WERI-Rb-1 (cell line): ENCODE measurements around the gene ZNF660.

Experiments used
- DNase-seq: peaks from one replicate; pipeline ENCODE4 v3.0.0-alpha.2; 2020
- H3K27ac ChIP-seq: fragments of 250-450 bp; sonication (Bioruptor Pico); 2 replicates; pipeline ENCODE4 v1.5.1; 2020; ENCODE audit warnings: mild to moderate bottlenecking, moderate library complexity
- H3K27me3 ChIP-seq: fragments of 250-450 bp; sonication (Bioruptor Pico); 2 replicates; pipeline ENCODE4 v1.5.1; 2021; ENCODE audit warnings: mild to moderate bottlenecking, low read depth, moderate library complexity; ENCODE audit not compliant: insufficient read depth, severe bottlenecking
- H3K36me3 ChIP-seq: fragments of 250-450 bp; sonication (Bioruptor Pico); 2 replicates; pipeline ENCODE4 v1.5.1; 2020; ENCODE audit warnings: mild to moderate bottlenecking, moderate library complexity
- H3K4me3 ChIP-seq: 2 replicates; pipeline ENCODE4 v1.5.1; 2011; ENCODE audit warnings: low read depth, mild to moderate bottlenecking, control low read depth, low read length
- H3K9me3 ChIP-seq: fragments of 250-450 bp; sonication (Bioruptor Pico); 2 replicates; pipeline ENCODE4 v1.5.1; 2021; ENCODE audit warnings: mild to moderate bottlenecking, moderate library complexity; ENCODE audit not compliant: severe bottlenecking
- CTCF ChIP-seq: IDR thresholded peaks from 2 replicates; pipeline ENCODE4 v1.5.1; 2011; ENCODE audit warnings: low read depth, mild to moderate bottlenecking, control low read depth, inconsistent platforms, low read length

ZNF660 gene

DNA sequence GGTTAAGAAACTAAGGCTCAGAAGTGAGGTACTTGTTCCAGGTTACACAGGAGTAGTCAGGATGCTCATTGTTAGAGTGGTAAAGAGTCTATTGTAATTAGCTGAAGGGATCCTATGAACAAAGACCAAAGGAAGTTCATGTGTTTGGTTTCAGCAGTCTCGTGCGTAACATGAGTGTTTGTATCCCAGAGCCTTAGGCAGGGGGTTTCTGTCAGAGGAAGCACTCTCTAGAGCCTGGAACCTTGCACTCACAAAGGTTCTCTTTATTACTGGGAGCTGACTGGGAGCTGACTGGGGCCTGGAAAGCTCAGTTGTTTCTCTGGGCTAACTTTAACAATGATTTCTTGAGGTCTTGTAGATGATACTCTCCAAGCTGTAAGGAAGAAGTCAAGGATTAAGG, 44.0 kb downstream of the ZNF660 start:
- Histone ChIP-seq H3K27ac (no peak overlapping the region), H3K9me3 (no peaks in the 10 kb centered on the region), H3K36me3 (peaks cover 36% of the 10 kb centered on the region), H3K27me3 (no peaks in the 10 kb centered on the region), H3K4me3 (no peak overlapping the region)
- no peak for TF ChIP-seq CTCF
- no peak for DNase-seq

DNA sequence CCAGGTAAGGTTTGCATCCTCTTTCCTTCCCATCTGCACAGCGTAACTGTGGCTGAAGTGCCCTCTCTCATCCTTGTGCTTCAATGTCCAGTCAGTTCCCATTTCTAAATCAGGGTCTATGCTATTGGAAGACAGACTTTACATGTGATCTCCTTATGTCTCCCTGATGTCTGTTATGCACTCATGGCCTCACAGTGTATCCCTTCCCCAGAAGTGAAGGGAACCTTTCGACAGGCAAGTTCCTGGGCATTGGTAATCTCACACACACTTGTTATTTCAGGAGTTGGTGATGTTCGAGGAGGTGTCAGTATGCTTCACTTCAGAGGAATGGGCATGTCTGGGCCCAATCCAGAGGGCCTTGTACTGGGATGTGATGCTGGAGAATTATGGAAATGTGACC, 47.4 kb downstream of the ZNF660 start:
- Histone ChIP-seq H3K9me3 (no peaks in the 10 kb centered on the region), H3K4me3 (no peak overlapping the region), H3K27me3 (no peaks in the 10 kb centered on the region), H3K27ac (no peak overlapping the region), H3K36me3 (peaks cover 64% of the 10 kb centered on the region)
- TF ChIP-seq CTCF = no peak
- no peak for DNase-seq

GRCh38 chr3:44642337-44642736, 57.6 kb downstream of the ZNF660 start:
- DNase-seq = no peak
- H3K36me3 ChIP-seq = peaks cover 65% of the 10 kb centered on the region

GRCh38 chr3:44643024-44643423, 58.3 kb downstream of the ZNF660 start:
- H3K27me3 ChIP-seq = no peaks in the 10 kb centered on the region
- TF ChIP-seq CTCF = no peak
- peaks cover 58% of the 10 kb centered on the region for H3K36me3 ChIP-seq
- no peak for DNase-seq
- no peak overlapping the region for H3K27ac ChIP-seq
- peaks cover 23% of the 10 kb centered on the region for H3K9me3 ChIP-seq
- H3K4me3 ChIP-seq = no peak overlapping the region

More at GRCh38 chr3:44642337-44642736, 57.6 kb downstream of the ZNF660 start:
- Histone ChIP-seq H3K4me3 (no peak overlapping the region), H3K27ac (no peak overlapping the region), H3K9me3 (peaks cover 23% of the 10 kb centered on the region), H3K27me3 (no peaks in the 10 kb centered on the region)
- TF ChIP-seq CTCF = no peak

DNA sequence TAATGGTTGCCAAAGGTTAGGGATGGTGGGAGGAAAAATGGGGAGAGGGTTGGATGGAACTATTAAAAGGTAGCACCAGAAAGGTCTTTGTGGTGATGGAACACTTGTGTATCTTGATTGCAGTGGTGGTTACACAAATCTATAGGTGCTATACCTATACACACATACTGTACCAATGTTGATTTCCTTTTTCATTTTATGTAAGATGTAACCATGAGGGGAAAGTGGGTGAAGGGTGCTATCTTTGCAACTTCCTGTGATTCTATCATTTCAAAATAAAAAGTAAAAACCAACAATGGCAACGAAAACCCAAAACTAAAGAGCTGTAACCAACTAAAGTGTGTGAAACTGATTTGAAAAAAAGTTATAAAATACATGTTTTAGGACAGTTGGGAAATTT, 63.0 kb downstream of the ZNF660 start:
- Histone ChIP-seq H3K9me3 (peaks cover 9% of the 10 kb centered on the region), H3K27me3 (no peaks in the 10 kb centered on the region), H3K4me3 (no peak overlapping the region), H3K36me3 (peaks cover 45% of the 10 kb centered on the region), H3K27ac (no peak overlapping the region; the same call in 1 of the 2 replicates)
- TF ChIP-seq CTCF = no peak
- no peak for DNase-seq

DNA sequence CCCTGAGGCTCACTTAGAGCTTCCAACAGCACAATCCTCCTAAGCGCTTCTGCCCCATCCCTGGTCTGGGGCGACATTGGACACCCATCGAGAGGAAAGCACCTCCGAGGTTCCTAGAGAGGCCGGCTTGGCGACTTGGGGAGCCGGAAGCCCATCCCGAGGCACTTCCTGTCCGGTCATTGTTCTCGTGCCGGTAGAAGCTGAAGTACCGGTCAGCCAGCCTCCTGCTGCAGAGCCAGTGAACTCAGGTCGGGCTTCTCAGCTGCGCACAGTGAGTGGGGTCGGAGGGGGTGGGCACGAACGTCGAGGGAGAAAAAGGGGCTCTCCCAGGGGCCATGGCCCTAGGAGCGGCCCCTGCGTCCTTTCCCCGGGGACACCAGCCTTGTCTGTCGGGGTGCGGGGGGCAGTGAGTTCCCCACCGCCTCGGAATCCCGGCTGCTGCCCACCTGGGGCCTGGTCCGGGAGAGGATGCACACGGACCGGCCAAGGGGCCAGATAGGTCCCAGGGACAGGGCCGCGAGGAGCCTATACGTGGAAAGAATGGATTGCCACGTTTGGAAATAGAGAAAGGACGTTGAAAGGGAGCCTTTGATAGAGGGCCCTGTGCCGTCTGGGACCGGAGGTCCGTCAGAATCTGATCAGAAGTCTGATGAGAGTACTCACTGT, 63.9 kb downstream of the ZNF660 start, which contains the start of gene ZNF35:
Gene ZNF35 (plus strand): TSS at position 169 of the 666 bp plus-strand sequence. CDS start 2,336 bp downstream, outside the sequence.
- H3K9me3 ChIP-seq = peaks cover 2% of the 10 kb centered on the region
- H3K4me3 ChIP-seq = peak within 1 kb of the TSS; percentile 97
- peak within 1 kb of the TSS; percentile 62 for H3K27ac ChIP-seq

More for the DNA sequence above, 63.9 kb downstream of the ZNF660 start, which contains the start of gene ZNF35:
- peaks cover 45% of the 10 kb centered on the region for H3K36me3 ChIP-seq
- TF ChIP-seq CTCF = no peak
- peak; percentile 95 for DNase-seq
- H3K27me3 ChIP-seq = no peaks in the 10 kb centered on the region
